HCT116 (cell line): Measurements from ENCODE around the gene RCC2. TPM values are rescaled to one million over a fixed set of nuclear protein-coding genes. Genes with fewer than 3 reads are reported as not detected.

Experiments used
- ATAC-seq: fragments of 200-7000 bp; cut with Tn5 transposase; 2 replicates; pipeline ENCODE4 v1.9.1; 2020; ENCODE audit warnings: mild to moderate bottlenecking, moderate library complexity
- BruUV-seq: library from RNA; stranded (reverse); fragments of 400-500 nt; replicated peaks from 2 replicates; lab custom pipeline; 2021; lab: Mats Ljungman, UMichigan
- CTCF ChIA-PET: fragments of 300-600 bp; sonication (Branson Sonifier 250); formaldehyde crosslinking; loops from one replicate; lab custom pipeline; 2021; ENCODE audit warnings: antibody characterized with exemption; lab: Charles Lee
- POLR2A ChIA-PET: fragments of 300-600, 350-600 bp; sonication (Branson Sonifier 250); formaldehyde crosslinking; loops from one replicate; lab custom pipeline; 2021; ENCODE audit warnings: antibody characterized with exemption; lab: Charles Lee
- RAD21 ChIA-PET, 2 experiments: fragments of 300-600 bp; sonication (Branson Sonifier 250); formaldehyde crosslinking; loops; one replicate each; lab custom pipeline; 2023; ENCODE audit warnings: low total read pairs in 2 of 2; ENCODE audit not compliant: uncharacterized antibody in 2 of 2, unreplicated experiment in 2 of 2, low non-redundant PET in 1 of 2; lab: Charles Lee
- DNase-seq: peaks from one replicate; pipeline ENCODE4 v3.0.0-alpha.2; 2010; ENCODE audit warnings: low read depth, low spot score
- H2AFZ ChIP-seq: fragments of 200-600 bp; shearing (Covaris generic), sonication (generic); 2 replicates; pipeline ENCODE4 v1.6.1; 2017; ENCODE audit warnings: low read depth, mixed run types, mixed read lengths, antibody characterized with exemption, low read length; ENCODE audit not compliant: poor library complexity, severe bottlenecking
- H3K27ac ChIP-seq: 2 replicates; pipeline ENCODE4 v1.5.1; 2012; ENCODE audit warnings: low read depth, low read length
- H3K27me3 ChIP-seq: fragments of 200-600 bp; sonication (generic); 2 replicates; pipeline ENCODE4 v1.6.1; 2016; ENCODE audit warnings: mixed run types, low read length, mixed read lengths; ENCODE audit not compliant: insufficient read depth
- H3K36me3 ChIP-seq, 2 experiments: fragments of 200-500 bp in 1 of 2; fragments of 200-600 bp in 1 of 2; sonication (Bioruptor generic) in 1 of 2; sonication (generic) in 1 of 2; 2 replicates each; pipeline versions ENCODE4 v1.5.1 to v1.6.1; 2014 to 2016; ENCODE audit warnings: low read length in 2 of 2, inconsistent platforms in 1 of 2, mixed read lengths in 1 of 2, mixed run types in 1 of 2; ENCODE audit not compliant: insufficient read depth in 2 of 2, control insufficient read depth in 1 of 2
- H3K4me1 ChIP-seq, 2 experiments: fragments of 200-600 bp in 1 of 2; sonication (generic) in 1 of 2; 2 replicates each; pipeline versions ENCODE4 v1.5.1 to v1.6.1; 2012 to 2017; ENCODE audit warnings: low read length in 2 of 2, inconsistent platforms in 1 of 2, mild to moderate bottlenecking in 1 of 2, mixed read lengths in 1 of 2, mixed run types in 1 of 2, moderate library complexity in 1 of 2; ENCODE audit not compliant: insufficient read depth in 2 of 2, control insufficient read depth in 1 of 2
- H3K4me2 ChIP-seq: fragments of 200-600 bp; sonication (generic); 2 replicates; pipeline ENCODE4 v1.6.1; 2017; ENCODE audit warnings: mixed run types, low read length, mixed read lengths
- H3K4me3 ChIP-seq, 2 experiments: fragments of 200-600 bp in 1 of 2; sonication (generic) in 1 of 2; replicated peaks in 1 of 2; 2 replicates each; pipeline ENCODE4 v1.5.1; 2011 to 2016; ENCODE audit warnings: low read length in 2 of 2, control low read depth in 1 of 2, low read depth in 1 of 2, mild to moderate bottlenecking in 1 of 2, mixed read lengths in 1 of 2, mixed run types in 1 of 2
- H3K79me2 ChIP-seq: fragments of 200-600 bp; sonication (generic); 2 replicates; pipeline ENCODE4 v1.6.1; 2017; ENCODE audit warnings: mild to moderate bottlenecking, mixed run types, low read length, moderate library complexity, mixed read lengths; ENCODE audit not compliant: insufficient read depth
- H3K9ac ChIP-seq: fragments of 200-600 bp; sonication (generic); 2 replicates; pipeline ENCODE4 v1.6.1; 2016; ENCODE audit warnings: low read length, mixed read lengths
- H3K9me2 ChIP-seq: fragments of 200-600 bp; sonication (generic), shearing (Covaris generic); 2 replicates; pipeline ENCODE4 v1.6.1; 2017; ENCODE audit warnings: mixed run types, mild to moderate bottlenecking, moderate library complexity; ENCODE audit not compliant: insufficient read depth
- H3K9me3 ChIP-seq, 2 experiments: fragments of 200-500 bp in 1 of 2; fragments of 200-600 bp in 1 of 2; sonication (Bioruptor generic) in 1 of 2; sonication (generic) in 1 of 2; 2 replicates each; pipeline ENCODE4 v1.6.1; 2014 to 2017; ENCODE audit warnings: low read length in 2 of 2, mixed read lengths in 2 of 2, inconsistent platforms in 1 of 2, low read depth in 1 of 2, mild to moderate bottlenecking in 1 of 2, mixed run types in 1 of 2, moderate library complexity in 1 of 2; ENCODE audit not compliant: control insufficient read depth in 1 of 2, insufficient read depth in 1 of 2
- H4K20me1 ChIP-seq: fragments of 200-600 bp; sonication (generic), shearing (Covaris generic); 2 replicates; pipeline ENCODE4 v1.6.1; 2017; ENCODE audit warnings: mixed run types, mild to moderate bottlenecking, moderate library complexity; ENCODE audit not compliant: insufficient read depth
- POLR2AphosphoS5 ChIP-seq: IDR thresholded peaks from 2 replicates; pipeline ENCODE4 v1.6.1; 2011; ENCODE audit warnings: mild to moderate bottlenecking, low read depth, low read length, moderate library complexity
- RAD21 ChIP-seq: IDR thresholded peaks from 2 replicates; pipeline ENCODE4 v1.6.1; 2012; ENCODE audit warnings: low read depth, mild to moderate bottlenecking
- SIN3A ChIP-seq: IDR thresholded peaks from 2 replicates; pipeline ENCODE4 v1.6.1; 2012; ENCODE audit warnings: low read depth
- YY1 ChIP-seq: IDR thresholded peaks from 2 replicates; pipeline ENCODE4 v1.6.1; 2011; ENCODE audit warnings: low read length, low read depth, moderate library complexity, mild to moderate bottlenecking; ENCODE audit not compliant: insufficient replicate concordance; ENCODE audit errors: extremely low read depth
- intact Hi-C: fragments of 100-400 bp; cut with micrococcal nuclease; formaldehyde crosslinking; loops from 2 replicates; pipeline ENCODE4 v1.10.0; 2022
- total RNA-seq: library from RNA; stranded (reverse); gene quantifications from one replicate; pipeline ENCODE4 v1.2.1, GENCODE V29; 2021; ENCODE audit not compliant: unreplicated experiment

RCC2 gene
- total RNA-seq, 1 experiment from 2014 or later: 178 TPM

- TF ChIP-seq YY1: no peak
Observed at GRCh38 chr1:17441265-17441992, 2.0 kb upstream of the RCC2 start (continued).

GRCh38 chr1:17440827-17441168 lies 1.3 kb upstream of the RCC2 start:
- H3K9me3 ChIP-seq: no peaks in the 10 kb centered on the region
- POLR2A ChIA-PET: interaction anchor here (1.3 to 3.9 kb wide), 2 partner anchors 11 to 17 kb away, joined by 3 to 18 read pairs; no protein-coding TSS in a partner anchor
- no peak for DNase-seq

GRCh38 chr1:17440074-17440826 lies 773 bp upstream of the RCC2 start:
- ATAC-seq: no peak
- DNase-seq: no peak
- H3K27me3 ChIP-seq: no peaks in the 10 kb centered on the region
- TF ChIP-seq SIN3A: no peak; the same call in 1 of the 2 replicates
- peak; percentile 61; the same call in 1 of the 2 replicates for TF ChIP-seq POLR2AphosphoS5
- H3K9ac ChIP-seq: peak overlapping the region; percentile 99
- H3K27ac ChIP-seq: peak overlapping the region; percentile 98
- TSS peak; percentile 86 for BruUV-seq
- POLR2A ChIA-PET: interaction anchor here (0.5 to 3.9 kb wide), 5 partner anchors 12 to 536 kb away, joined by 3 to 18 read pairs (median 3); no protein-coding TSS in a partner anchor
- H2AFZ ChIP-seq: peak overlapping the region; percentile 51
- peak overlapping the region; percentile 94 to 98 for H3K4me3 ChIP-seq
- CTCF ChIA-PET: interaction anchor here (1.7 to 2.7 kb wide), 2 partner anchors 12 to 53 kb away, joined by 6 to 8 read pairs; no protein-coding TSS in a partner anchor
- RAD21 ChIA-PET: no interaction called here
- peak overlapping the region; percentile 99 for H3K4me2 ChIP-seq
- H4K20me1 ChIP-seq: no peaks in the 10 kb centered on the region
- intact Hi-C loops: no loop called here
- H3K9me3 ChIP-seq: no peaks in the 10 kb centered on the region
- peaks cover 34% of the 10 kb centered on the region for H3K79me2 ChIP-seq
- H3K9me2 ChIP-seq: no peaks in the 10 kb centered on the region
- peaks cover 49 to 55% of the 10 kb centered on the region in 2 experiments for H3K4me1 ChIP-seq
- peaks cover 0 to 16% of the 10 kb centered on the region in 2 experiments; a peak in 1 of 4 replicates for H3K36me3 ChIP-seq

More at GRCh38 chr1:17440827-17441168, 1.3 kb upstream of the RCC2 start:
- ChIA-PET CTCF (interaction anchor here (1.7 to 2.7 kb wide), 2 partner anchors 11 to 53 kb away, joined by 6 to 8 read pairs; no protein-coding TSS in a partner anchor), RAD21 (no interaction called here)
- TF ChIP-seq RAD21: no peak
- Histone ChIP-seq H3K79me2 (peaks cover 29% of the 10 kb centered on the region), H3K9me2 (no peaks in the 10 kb centered on the region), H3K9ac (peak overlapping the region; percentile 99), H3K4me1 (peaks cover 49 to 55% of the 10 kb centered on the region in 2 experiments), H3K4me2 (peak overlapping the region; percentile 99), H3K27ac (peak overlapping the region; percentile 31), H3K36me3 (peaks cover 0 to 11% of the 10 kb centered on the region in 2 experiments; a peak in 1 of 4 replicates), H2AFZ (no peak overlapping the region), H3K27me3 (no peaks in the 10 kb centered on the region), H3K4me3 (peak overlapping the region; percentile 94 to 98; a peak in 3 of 4 replicates), H4K20me1 (no peaks in the 10 kb centered on the region)
- BruUV-seq: TSS peak; percentile 45
- intact Hi-C loops: no loop called here
- ATAC-seq: no peak
